CD14-positive monocyte (primary cell): ENCODE results near the gene ST6GALNAC2. TPM values are rescaled to one million over a fixed set of nuclear protein-coding genes. Genes with fewer than 3 reads are reported as not detected.

ENCODE experiments used
- DNase-seq, 3 donors: peaks; one replicate each; pipeline ENCODE4 v3.0.0-alpha.2; 2011 to 2022
- H2AFZ ChIP-seq: 2 replicates; pipeline ENCODE4 v1.6.0; 2012; ENCODE audit warnings: mild to moderate bottlenecking, low read depth, low read length, inconsistent platforms; ENCODE audit not compliant: insufficient read depth, poor library complexity, severe bottlenecking
- H3K27ac ChIP-seq, 2 donors: 1 replicate in 1 of 2; 2 replicates in 1 of 2; pipeline ENCODE4 v1.5.1; 2012 to 2013; ENCODE audit warnings: low read length in 2 of 2, control low read depth in 1 of 2, inconsistent platforms in 1 of 2, low read depth in 1 of 2, mild to moderate bottlenecking in 1 of 2
- H3K27me3 ChIP-seq, 2 donors: one replicate each; pipeline versions ENCODE4 v1.6.0 to v1.6.1; 2011 to 2013; ENCODE audit warnings: low read length in 2 of 2; ENCODE audit not compliant: control insufficient read depth in 2 of 2, insufficient read depth in 2 of 2
- H3K36me3 ChIP-seq, 2 donors: replicated peaks in 1 of 2; 1 replicate in 1 of 2; 2 replicates in 1 of 2; pipeline versions ENCODE4 v1.5.1 to v1.6.1; 2012 to 2013; ENCODE audit warnings: low read length in 2 of 2, control low read depth in 1 of 2, inconsistent platforms in 1 of 2, mild to moderate bottlenecking in 1 of 2; ENCODE audit not compliant: insufficient read depth in 2 of 2, control insufficient read depth in 1 of 2
- H3K4me1 ChIP-seq, 2 donors: 1 replicate in 1 of 2; 2 replicates in 1 of 2; pipeline versions ENCODE4 v1.5.1 to v1.6.1; 2012 to 2013; ENCODE audit warnings: low read length in 2 of 2, control low read depth in 1 of 2, inconsistent platforms in 1 of 2, mild to moderate bottlenecking in 1 of 2, moderate library complexity in 1 of 2; ENCODE audit not compliant: insufficient read depth in 2 of 2, control insufficient read depth in 1 of 2
- H3K4me2 ChIP-seq: replicated peaks from 2 replicates; pipeline ENCODE3; 2012; ENCODE audit warnings: low read length, moderate library complexity, mild to moderate bottlenecking; ENCODE audit not compliant: poor library complexity, severe bottlenecking; ENCODE audit errors: extremely low read depth
- H3K4me3 ChIP-seq, 3 experiments: fragments of 200-600 bp in 1 of 3; sonication (generic) in 1 of 3; replicated peaks in 1 of 3; 1 replicate in 2 of 3; 2 replicates in 1 of 3; pipeline ENCODE4 v1.5.1; 2011 to 2013; ENCODE audit warnings: low read length in 3 of 3, mild to moderate bottlenecking in 3 of 3, control low read depth in 2 of 3, low read depth in 2 of 3, inconsistent platforms in 1 of 3, moderate library complexity in 1 of 3
- H3K79me2 ChIP-seq: 2 replicates; pipeline ENCODE4 v1.6.0; 2012; ENCODE audit warnings: mild to moderate bottlenecking, control low read depth, inconsistent platforms, low read length, moderate library complexity; ENCODE audit not compliant: insufficient read depth
- H3K9ac ChIP-seq: 2 replicates; pipeline ENCODE4 v1.6.0; 2017; ENCODE audit warnings: low read length, mild to moderate bottlenecking; ENCODE audit not compliant: insufficient read depth, poor library complexity, severe bottlenecking
- H3K9me3 ChIP-seq, 2 donors: replicated peaks in 1 of 2; 1 replicate in 1 of 2; 2 replicates in 1 of 2; pipeline versions ENCODE4 v1.5.1 to v1.6.1; 2012 to 2013; ENCODE audit warnings: low read length in 2 of 2, control low read depth in 1 of 2; ENCODE audit not compliant: control insufficient read depth in 1 of 2, insufficient read depth in 1 of 2
- H4K20me1 ChIP-seq: 2 replicates; pipeline ENCODE4 v1.6.0; 2012; ENCODE audit warnings: mild to moderate bottlenecking, low read length, control low read depth, moderate library complexity; ENCODE audit not compliant: insufficient read depth
- H3K27ac Mint-ChIP-seq, 7 donors: one replicate each; pipeline ENCODE4 v1.8.0; 2020; ENCODE audit warnings: mild to moderate bottlenecking in 7 of 7, mixed read lengths in 7 of 7, moderate library complexity in 6 of 7, inconsistent platforms in 2 of 7
- H3K27me3 Mint-ChIP-seq, 3 donors: one replicate each; pipeline ENCODE4 v1.8.0; 2021 to 2022; ENCODE audit warnings: low read depth in 3 of 3, mild to moderate bottlenecking in 3 of 3, mixed read lengths in 3 of 3, moderate library complexity in 3 of 3, inconsistent platforms in 1 of 3
- H3K36me3 Mint-ChIP-seq, 2 donors: one replicate each; pipeline ENCODE4 v1.8.0; 2020; ENCODE audit warnings: mixed read lengths in 2 of 2, inconsistent platforms in 1 of 2, mild to moderate bottlenecking in 1 of 2
- H3K4me1 Mint-ChIP-seq: one replicate; pipeline ENCODE4 v1.8.0; 2020; ENCODE audit warnings: mild to moderate bottlenecking, mixed read lengths
- H3K4me3 Mint-ChIP-seq, 2 donors: one replicate each; pipeline ENCODE4 v1.8.0; 2020; ENCODE audit warnings: mild to moderate bottlenecking in 2 of 2, mixed read lengths in 2 of 2, moderate library complexity in 1 of 2
- H3K9me3 Mint-ChIP-seq, 7 donors: one replicate each; pipeline ENCODE4 v1.8.0; 2020 to 2022; ENCODE audit warnings: mixed read lengths in 7 of 7, mild to moderate bottlenecking in 6 of 7, moderate library complexity in 6 of 7, inconsistent platforms in 2 of 7
- CTCF ChIP-seq: fragments of 200-600 bp; IDR thresholded peaks from one replicate; pipeline ENCODE4 v1.8.0; 2022; ENCODE audit warnings: antibody characterized with exemption, mild to moderate bottlenecking
- WGBS: methylation state at CpG from one replicate; pipeline ENCODE4 v1.1.5; 2013; ENCODE audit warnings: missing lambda C conversion rate; ENCODE audit not compliant: insufficient coverage; 5-methylcytosine and 5-hydroxymethylcytosine counted together
- intact Hi-C, 2 donors: fragments of 100-400 bp; cut with micrococcal nuclease; formaldehyde crosslinking; loops; one replicate each; pipeline versions ENCODE4 v1.15.0 to v1.15.1; 2023
- polyA plus RNA-seq, 3 donors: library from polyadenylated mRNA; depleted of rRNA in 1 of 3; unstranded in 2 of 3; stranded (reverse) in 1 of 3; fragments of 300-500 nt in 2 of 3; fragments of >200 nt in 1 of 3; fragmentation: Illumina TruSeq in 2 of 3; gene quantifications; 1 replicate in 2 of 3; 2 replicates in 1 of 3; pipeline ENCODE4 v1.2.3, GENCODE V29; 2012 to 2021

The ST6GALNAC2 gene
- polyA plus RNA-seq, 3 donors = 8.3 to 11.8 (median 11.8) TPM

DNA sequence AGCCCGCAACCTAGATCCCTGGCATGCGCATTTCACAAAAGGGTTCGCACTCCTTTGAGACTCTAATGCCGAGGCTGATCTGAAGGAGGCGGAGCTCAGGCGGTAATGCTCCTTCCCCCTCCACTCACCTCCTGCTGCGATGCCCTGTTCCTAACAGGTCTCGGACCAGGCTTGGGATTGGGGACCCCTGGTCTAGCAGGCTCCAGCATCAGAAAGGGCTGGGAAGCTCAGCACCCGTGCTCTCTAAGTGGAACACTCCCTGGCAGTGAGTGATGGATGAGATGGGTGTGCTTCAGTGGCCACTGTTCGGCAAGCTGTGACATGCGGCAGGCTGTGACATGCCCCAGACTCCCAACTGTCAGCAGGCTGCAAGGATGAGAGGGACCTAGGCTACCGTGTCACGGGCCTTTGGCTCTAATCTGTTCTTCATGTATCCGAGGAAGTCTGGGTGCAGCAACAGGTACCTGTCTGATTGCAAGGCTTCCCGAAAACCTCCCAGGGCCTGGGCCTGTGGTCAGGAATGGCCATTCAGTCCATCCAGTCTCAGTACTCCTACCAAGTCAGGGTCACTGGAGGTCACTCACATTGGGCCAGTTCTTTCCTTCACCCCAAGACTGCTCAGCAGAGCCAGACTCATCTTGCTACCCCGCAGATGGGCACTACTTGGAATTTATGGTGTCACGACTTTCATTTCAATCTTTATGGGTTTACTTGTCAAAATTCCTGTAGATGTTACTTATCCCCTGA, 1.3 kb upstream of the ST6GALNAC2 start:
- Histone ChIP-seq H3K4me3 (peak overlapping the region in 1 of 3 experiments; percentile 19), H3K9me3 (peaks cover 0 to 5% of the 10 kb centered on the region in 2 donors), H3K4me1 (peaks cover 19 to 21% of the 10 kb centered on the region in 2 donors), H3K79me2 (no peaks in the 10 kb centered on the region), H4K20me1 (no peaks in the 10 kb centered on the region), H3K27me3 (peaks cover 9 to 34% of the 10 kb centered on the region in 2 donors), H2AFZ (no peak overlapping the region), H3K4me2 (peak overlapping the region; percentile 76), H3K36me3 (no peaks in the 10 kb centered on the region), H3K27ac (no peak overlapping the region), H3K9ac (no peak overlapping the region)
- Mint-ChIP-seq H3K36me3 (peaks cover 7 to 22% of the 10 kb centered on the region in 2 donors), H3K4me3 (peak overlapping the region; percentile 74 to 76), H3K9me3 (peaks cover 0 to 18% (median 3%) of the 10 kb centered on the region in 7 donors), H3K4me1 (peaks cover 31% of the 10 kb centered on the region), H3K27ac (peak overlapping the region in 1 of 7 donors; percentile 19), H3K27me3 (peaks cover 47 to 68% (median 48%) of the 10 kb centered on the region in 3 donors)
- peak in 1 of 3 donors; percentile 20 for DNase-seq
- intact Hi-C loops = loop anchor here (2.0 to 10.0 kb wide), 4 partner anchors 35 to 122 kb away; partner anchors contain the start of gene AANAT (in 1 of the 2)
- 43% methylated on average over 15 of the region's 17 CpGs for WGBS
- no peak for TF ChIP-seq CTCF

DNA sequence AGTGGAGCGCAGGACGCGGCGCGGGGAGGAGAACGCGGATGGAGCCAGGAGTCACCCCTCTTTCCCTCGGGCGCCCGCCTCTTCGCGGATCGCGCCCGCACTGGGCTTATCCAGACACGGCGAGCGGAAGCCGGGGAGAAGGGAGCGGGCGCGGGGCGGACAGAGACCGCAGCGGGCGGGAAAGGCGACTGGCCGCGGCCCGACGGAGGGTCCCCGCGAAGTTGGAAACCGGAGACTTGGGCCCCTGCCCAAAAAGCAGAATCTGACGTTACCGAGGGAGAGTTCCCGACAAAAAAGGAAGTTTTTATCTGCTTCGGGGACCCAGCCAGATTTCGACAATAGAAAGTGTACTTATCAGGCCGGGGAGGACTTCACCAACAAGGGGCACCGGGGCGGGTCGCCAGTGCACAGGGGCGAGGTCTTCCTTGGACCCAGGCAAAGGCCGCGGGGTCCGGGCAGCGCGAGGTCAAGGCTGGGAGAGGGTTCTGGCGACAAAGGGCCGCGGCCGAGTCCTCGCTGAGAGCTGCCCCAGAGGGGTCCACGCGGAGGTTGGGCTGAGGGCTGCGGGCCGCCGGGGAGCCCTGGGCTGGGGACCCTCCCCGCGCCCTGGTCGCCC, 519 bp downstream of the ST6GALNAC2 start:
- intact Hi-C loops = loop anchor here (2.0 to 10.0 kb wide), 4 partner anchors 16 to 120 kb away; partner anchors contain the start of gene AANAT (in 1 of the 2)
- Mint-ChIP-seq H3K9me3 (peaks cover 0 to 18% (median 3%) of the 10 kb centered on the region in 7 donors), H3K27ac (peak overlapping the region; percentile 76 to 91 (median 83)), H3K27me3 (peaks cover 47 to 69% (median 48%) of the 10 kb centered on the region in 3 donors), H3K4me3 (peak overlapping the region; percentile 89 to 90), H3K4me1 (peaks cover 42% of the 10 kb centered on the region), H3K36me3 (peaks cover 7 to 22% of the 10 kb centered on the region in 2 donors)
- peak overlapping the region; percentile 76 for H3K4me2 ChIP-seq
- peaks cover 9 to 34% of the 10 kb centered on the region in 2 donors for H3K27me3 ChIP-seq
- H3K27ac ChIP-seq = peak overlapping the region; percentile 53 to 78
- peak overlapping the region; percentile 52 to 85 (median 79) for H3K4me3 ChIP-seq
- DNase-seq = peak in 2 of 3 donors; percentile 55 to 61
- H2AFZ ChIP-seq = peak overlapping the region; percentile 83
- H3K9me3 ChIP-seq = peaks cover 0 to 5% of the 10 kb centered on the region in 2 donors
- H3K79me2 ChIP-seq = no peaks in the 10 kb centered on the region
- H3K36me3 ChIP-seq = no peaks in the 10 kb centered on the region
- under 1% methylated on average over 57 of the region's 62 CpGs for WGBS
- H4K20me1 ChIP-seq = no peaks in the 10 kb centered on the region
- peaks cover 29 to 32% of the 10 kb centered on the region in 2 donors for H3K4me1 ChIP-seq
- no peak for TF ChIP-seq CTCF
- peak overlapping the region; percentile 88 for H3K9ac ChIP-seq
